OCI-LY7 (cell line): Measurements from ENCODE around the gene LYZL1.

Experiments
- CTCF ChIP-seq: fragments of 200-600 bp; sonication (generic); conservative IDR thresholded peaks from 2 replicates; pipeline ENCODE4 v1.5.1; 2014; ENCODE audit warnings: mild to moderate bottlenecking, antibody characterized with exemption, low read length, moderate library complexity, mixed read lengths
- EZH2phosphoT487 ChIP-seq: fragments of 200-600 bp; sonication (generic); IDR thresholded peaks from 2 replicates; pipeline ENCODE4 v1.6.1; 2018; ENCODE audit warnings: low read depth, borderline replicate concordance, mild to moderate bottlenecking, mixed run types, antibody characterized with exemption, low read length, moderate library complexity, mixed read lengths

GRCh38 chr10:29252811-29253689 lies 35.8 kb upstream of the LYZL1 start:
- no peak for TF ChIP-seq CTCF
- no peak for TF ChIP-seq EZH2phosphoT487
